NCI-H1694 treated with DMSO at 0.1 percent for 48 hours (cell line): ENCODE data around the gene TAF1B.

Source experiments
- DNase-seq: peaks from one replicate; lab custom pipeline; 2025; lab: John Stamatoyannopoulos, UW

Gene TAF1B

GRCh38 chr2:9966491-9967022, 123.3 kb downstream of the TAF1B start:
- no peak for DNase-seq

GRCh38 chr2:9967053-9967775, 123.9 kb downstream of the TAF1B start:
- no peak for DNase-seq

GRCh38 chr2:9968553-9969497, 125.6 kb downstream of the TAF1B start:
- DNase-seq: no peak

- DNase-seq: no peak
Observed at GRCh38 chr2:9970200-9971044, 127.1 kb downstream of the TAF1B start.

GRCh38 chr2:9971105-9971818, 128.0 kb downstream of the TAF1B start:
- DNase-seq: no peak

GRCh38 chr2:9971890-9972289, 128.6 kb downstream of the TAF1B start:
- no peak for DNase-seq

GRCh38 chr2:9972621-9973479, 129.6 kb downstream of the TAF1B start:
- no peak for DNase-seq

GRCh38 chr2:9973690-9974089, 130.4 kb downstream of the TAF1B start:
- DNase-seq: no peak

GRCh38 chr2:9974343-9974742, 131.1 kb downstream of the TAF1B start:
- no peak for DNase-seq

GRCh38 chr2:9975328-9975727, 132.1 kb downstream of the TAF1B start:
- DNase-seq: no peak

GRCh38 chr2:9975805-9976447, 132.7 kb downstream of the TAF1B start:
- DNase-seq: no peak

- no peak for DNase-seq
Observed at GRCh38 chr2:9979977-9980376, 136.7 kb downstream of the TAF1B start.

GRCh38 chr2:9980520-9980919, 137.2 kb downstream of the TAF1B start:
- DNase-seq: no peak

- no peak for DNase-seq
Observed at GRCh38 chr2:9981655-9982054, 138.4 kb downstream of the TAF1B start.

GRCh38 chr2:9982248-9982647, 139.0 kb downstream of the TAF1B start:
- no peak for DNase-seq

- DNase-seq: no peak
Observed at GRCh38 chr2:9982891-9983290, 139.6 kb downstream of the TAF1B start.

- no peak for DNase-seq
Observed at GRCh38 chr2:9983401-9984216, 140.3 kb downstream of the TAF1B start.
